ENCODE measurements around the gene TMEM178B.
"Not testable (repeated sequence)": the region's sequence is repeated elsewhere in the genome, so short reads cannot be mapped to it uniquely, and the experiment has no call there.

TMEM178B gene

DNA sequence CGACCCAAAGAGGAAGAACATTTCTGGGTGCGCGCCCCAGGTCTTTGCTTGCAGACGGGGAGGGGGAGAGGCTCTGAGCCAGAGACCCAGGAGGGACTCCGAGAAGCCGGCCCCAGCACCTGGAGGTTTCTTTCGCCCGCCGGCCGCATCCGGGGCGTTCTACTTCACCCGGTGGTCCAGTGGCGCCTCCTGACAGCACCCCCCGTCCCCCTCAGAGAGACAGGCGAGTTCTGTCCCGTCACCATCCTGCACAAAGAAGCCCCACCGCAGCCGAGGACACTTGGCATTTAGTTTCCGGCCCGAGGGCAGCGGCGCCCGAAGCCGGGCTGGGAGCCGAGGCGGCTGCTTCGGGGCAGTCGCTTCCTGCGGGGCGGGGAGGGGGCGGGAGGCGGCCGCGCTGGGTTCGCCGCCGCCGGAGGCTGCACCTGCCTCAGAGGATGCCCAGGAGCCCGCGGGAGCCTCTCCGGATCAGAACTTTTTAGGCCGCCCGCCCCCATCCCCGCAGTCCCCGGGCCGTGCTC, at the start of gene TMEM178B:
Gene TMEM178B, plus strand, starts transcription at position 424 of the 521 bp plus-strand sequence.
- DNase-seq: no peak

DNA sequence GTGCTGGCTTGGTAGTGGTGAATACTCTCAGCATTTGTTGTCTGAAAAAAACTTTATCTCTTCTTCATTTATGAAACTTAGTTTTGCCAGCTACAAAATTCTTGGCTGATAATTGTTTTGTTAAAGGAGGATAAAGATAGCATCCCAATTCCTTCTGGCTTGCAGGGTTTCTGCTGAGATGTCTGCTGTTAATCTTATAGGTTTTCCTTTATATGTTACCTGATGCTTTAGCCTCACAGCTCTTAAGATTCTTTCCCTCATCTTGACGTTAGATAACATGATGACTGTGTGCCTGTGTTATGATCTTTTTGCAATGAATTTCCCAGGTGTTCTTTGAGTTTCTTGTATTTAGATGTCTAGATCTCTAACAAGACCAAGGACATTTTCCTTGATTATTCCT, 49.2 kb upstream of the TMEM178B start:
- DNase-seq: no peak

DNA sequence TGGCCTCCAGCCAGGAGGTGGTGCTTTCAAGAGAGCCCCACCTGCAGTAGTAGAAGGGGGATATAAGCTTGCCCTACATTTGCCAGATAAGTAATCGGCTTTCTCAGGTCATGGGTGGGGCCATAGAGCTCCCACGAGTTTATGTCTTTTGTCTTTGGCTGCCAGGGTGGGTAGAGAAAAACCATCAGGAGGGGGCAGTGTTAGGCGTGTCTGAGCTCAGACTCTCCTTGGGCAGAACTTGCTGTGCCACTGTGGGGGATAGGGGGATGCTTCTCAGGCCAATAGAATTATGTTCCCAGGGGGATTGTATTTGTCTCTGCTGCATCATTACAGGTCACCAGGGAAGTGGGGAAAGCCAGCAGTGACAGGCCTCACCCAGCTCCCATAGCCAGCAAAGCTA, 46.8 kb upstream of the TMEM178B start:
- no peak for DNase-seq

DNA sequence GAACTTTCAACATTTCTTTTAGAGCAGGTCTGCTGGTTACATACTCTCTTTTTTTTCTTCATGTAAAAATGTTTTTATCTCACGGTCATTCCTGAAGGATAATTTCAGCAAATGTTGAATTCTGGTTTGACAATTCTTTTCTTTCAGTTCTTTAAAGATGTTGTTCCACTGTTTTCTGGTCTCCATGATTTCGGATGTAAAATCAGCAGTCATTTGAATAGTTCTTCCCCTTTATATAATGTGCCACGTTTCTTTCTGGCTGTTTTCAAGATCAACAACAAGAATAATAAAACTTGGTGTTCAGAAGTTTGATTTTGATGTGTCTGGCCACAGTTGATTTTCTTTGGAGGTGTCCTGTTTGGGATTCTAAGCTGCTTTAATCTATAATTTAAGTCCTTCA, 45.1 kb upstream of the TMEM178B start:
- DNase-seq: no peak

DNA sequence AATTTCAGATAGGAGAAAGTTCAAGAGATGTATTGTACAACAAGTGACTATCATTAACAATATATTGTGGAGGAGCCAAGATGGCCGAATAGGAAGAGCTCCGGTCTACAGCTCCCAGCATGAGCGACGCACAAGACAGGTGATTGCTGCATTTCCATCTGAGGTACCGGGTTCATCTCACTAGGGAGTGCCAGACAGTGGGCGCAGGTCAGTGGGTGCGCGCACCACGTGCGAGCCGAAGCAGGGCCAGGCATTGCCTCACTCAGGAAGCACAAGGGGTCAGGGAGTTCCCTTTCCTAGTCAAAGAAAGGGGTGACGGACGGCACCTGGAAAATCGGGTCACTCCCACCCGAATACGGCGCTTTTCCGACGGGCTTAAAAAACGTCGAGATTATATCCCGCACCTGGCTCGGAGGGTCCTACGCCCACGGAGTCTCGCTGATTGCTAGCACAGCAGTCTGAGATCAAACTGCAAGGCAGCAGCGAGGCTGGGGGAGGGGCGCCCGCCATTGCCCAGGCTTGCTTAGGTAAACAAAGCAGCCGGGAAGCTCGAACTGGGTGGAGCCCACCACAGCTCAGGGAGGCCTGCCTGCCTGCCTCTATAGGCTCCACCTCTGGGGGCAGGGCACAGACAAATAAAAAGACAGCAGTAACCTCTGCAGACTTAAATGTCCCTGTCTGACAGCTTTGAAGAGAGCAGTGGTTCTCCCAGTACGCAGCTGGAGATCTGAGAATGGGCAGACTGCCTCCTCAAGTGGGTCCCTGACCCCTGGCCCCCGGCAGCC, 41.1 kb upstream of the TMEM178B start:
- not testable (repeated sequence) for DNase-seq

DNA sequence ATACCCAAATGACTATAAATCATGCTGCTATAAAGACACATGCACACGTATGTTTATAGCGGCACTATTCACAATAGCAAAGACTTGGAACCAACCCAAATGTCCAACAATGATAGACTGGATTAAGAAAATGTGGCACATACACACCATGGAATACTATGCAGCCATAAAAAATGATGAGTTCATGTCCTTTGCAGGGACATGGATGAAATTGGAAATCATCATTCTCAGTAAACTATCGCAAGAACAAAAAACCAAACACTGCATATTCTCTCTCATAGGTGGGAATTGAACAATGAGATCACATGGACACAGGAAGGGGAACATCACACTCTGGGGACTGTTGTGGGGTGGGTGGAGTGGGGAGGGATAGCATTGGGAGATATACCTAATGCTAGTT, 35.8 kb upstream of the TMEM178B start:
- not testable (repeated sequence) for DNase-seq

DNA sequence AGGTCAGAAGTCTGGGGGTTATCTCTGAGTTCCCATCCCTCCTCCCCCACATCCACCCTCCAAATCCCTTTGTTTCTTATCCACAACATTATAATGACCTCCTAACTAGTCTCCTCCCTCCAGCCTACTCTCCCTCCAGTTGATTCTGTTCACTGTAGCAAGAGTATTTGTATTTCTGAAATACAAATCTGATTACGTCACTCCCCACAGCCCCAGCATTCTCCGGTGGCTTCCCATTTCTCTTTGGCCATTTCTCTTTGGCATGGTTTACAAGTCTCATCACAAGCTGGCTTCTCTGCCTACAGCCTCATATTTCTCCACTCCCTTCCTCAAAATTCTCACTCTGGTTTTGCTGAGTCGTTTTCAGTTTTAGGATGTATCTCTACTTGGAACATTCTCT, 34.5 kb upstream of the TMEM178B start:
- no peak for DNase-seq

DNA sequence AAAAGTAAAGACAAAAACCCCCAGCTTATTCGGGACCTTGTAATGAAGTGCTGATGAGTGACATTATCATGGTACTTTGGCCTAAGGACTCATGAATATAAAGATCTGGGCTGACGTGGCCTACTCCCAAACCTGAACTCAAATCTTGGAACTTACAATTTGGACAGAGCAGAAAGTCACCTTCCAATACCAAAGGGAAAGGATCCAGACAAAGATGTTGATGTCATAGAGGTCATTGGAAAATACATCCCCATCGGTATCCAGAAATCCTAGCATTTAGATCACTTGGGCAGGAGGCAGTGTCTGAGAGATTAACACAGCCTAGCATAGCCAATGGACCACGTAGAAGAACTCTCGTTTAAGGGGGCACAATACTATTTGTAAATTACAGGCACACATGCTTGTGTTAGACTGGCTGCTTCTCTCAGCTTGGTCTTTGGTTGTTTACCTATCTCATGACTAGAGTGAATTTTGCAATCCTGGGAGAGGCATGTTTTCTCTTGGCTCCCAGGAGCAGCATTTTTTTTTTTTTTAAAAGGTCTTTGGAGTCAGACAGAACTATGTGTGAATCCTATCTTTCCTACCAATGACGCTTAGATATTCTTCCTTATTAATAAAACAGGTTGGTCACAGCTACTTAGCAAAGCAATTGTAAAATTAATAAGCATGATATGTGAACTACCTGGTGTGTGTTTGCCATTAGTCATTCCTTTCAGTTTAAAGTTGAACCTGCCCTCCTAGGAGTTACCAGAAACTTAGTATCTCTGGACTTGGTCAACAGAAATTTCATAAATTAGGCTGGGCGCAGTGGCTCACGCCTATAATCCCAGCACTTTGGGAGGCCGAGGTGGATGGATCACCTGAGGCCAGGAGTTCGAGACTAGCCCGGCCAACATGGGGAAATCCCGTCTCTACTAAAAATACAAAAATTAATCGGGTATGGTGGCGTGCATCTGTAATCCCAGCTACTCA, 31.4 kb upstream of the TMEM178B start:
- no peak for DNase-seq

DNA sequence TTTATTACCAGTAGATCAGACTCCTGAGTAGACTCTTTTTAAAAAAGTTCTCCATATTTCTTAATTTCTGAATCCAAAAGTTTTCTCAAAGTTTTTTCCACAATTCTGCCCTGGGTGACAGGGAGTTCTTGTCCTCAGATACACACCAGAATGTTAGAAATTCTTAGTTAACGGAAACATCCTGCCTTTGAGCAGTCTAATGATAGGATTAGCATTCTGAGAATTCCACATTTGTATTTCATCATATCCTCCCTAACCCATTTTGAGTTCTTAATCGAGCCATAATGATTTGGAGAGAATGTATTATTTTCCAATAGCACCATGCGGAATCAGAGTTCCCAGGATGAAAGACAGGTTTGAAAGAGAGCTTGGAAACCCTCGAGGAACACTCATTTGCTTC, 30.2 kb upstream of the TMEM178B start:
- no peak for DNase-seq

DNA sequence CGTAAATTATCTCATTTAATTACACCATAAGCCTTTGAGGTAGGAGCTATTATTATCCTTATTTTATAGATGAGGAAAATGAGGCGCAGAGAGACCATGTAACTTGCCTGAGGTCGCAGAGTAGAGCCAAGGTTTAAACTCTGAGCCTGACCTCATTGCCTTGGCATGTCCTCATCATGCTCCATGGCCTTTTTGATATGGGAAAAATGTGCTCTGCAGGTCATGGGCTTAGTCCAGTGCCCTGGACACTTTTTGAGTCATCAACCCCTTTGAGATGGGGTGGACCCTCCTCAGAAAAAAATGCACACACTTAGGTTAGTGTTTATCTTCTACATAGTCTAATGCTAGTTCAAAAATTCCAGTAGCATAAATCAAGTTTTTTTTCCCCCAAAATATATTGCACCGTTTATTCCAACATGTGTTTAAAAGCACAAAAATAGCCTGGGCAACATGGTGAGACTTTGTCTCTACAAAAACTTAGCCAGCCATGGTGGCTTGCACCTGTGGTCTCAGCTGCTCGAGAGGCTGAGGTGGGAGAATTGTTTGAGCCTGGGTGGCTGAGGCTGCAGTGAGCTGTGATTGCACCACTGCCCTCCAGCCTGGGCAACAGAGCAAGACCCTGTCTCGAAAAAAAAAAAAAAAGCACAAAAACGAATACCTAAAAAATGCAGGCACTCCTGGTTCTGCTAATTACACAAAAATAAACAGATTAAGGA, 28.6 kb upstream of the TMEM178B start:
- no peak for DNase-seq

DNA sequence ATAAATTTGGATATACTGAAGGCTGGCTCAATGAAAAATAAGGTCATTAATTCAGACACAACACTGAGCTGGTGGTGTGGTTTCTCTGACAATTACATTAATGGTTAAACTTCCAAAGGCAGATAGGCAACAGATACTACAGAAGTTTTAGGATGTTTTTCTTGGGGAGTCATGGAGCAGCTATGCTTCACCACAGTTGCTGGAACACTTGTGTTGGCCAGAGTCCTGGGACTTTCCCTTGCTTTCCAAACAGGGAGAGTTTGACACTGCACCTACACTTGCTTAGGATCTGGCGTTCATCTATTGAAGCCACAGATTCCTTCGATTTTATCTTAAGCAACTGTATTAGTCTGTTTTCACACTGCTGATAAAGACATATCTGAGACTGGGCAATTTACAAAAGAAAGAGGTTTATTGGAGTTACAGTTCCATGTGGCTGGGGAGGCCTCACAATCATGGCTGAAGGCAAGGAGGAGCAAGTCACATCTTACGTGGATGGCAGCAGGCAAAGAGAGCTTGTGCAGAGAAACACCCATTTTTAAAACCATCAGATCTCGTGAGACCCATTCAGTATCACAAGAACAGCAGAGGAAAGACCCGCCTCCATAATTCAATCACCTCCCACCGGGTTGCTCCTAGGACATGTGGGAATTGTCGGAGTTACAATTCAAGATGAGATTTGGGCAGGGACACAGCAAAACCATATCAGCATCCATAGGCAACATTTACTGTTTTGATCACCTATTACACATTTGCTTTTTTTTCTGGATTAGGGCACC, 27.8 kb upstream of the TMEM178B start:
- no peak for DNase-seq

DNA sequence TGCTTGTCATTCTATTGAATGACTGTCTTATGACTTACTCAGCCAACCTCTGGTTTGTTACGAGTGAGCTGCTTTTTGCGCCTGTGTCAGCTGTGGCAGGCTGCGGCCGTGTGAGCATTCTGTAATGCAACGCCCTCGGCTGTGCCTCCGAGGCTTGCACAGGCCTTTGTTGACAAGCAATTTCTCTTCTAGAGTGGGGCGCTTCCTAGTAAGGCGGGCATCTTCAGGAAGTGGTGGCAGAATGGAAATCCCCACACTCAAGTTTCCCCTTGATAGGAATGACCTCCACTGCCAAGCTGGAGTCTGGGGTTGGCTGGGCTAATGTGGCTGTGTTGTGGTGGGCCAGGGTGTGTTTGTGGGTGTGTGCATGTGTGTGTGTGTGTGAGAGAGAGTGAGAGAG, 20.2 kb upstream of the TMEM178B start:
- peak; percentile 45 for DNase-seq

DNA sequence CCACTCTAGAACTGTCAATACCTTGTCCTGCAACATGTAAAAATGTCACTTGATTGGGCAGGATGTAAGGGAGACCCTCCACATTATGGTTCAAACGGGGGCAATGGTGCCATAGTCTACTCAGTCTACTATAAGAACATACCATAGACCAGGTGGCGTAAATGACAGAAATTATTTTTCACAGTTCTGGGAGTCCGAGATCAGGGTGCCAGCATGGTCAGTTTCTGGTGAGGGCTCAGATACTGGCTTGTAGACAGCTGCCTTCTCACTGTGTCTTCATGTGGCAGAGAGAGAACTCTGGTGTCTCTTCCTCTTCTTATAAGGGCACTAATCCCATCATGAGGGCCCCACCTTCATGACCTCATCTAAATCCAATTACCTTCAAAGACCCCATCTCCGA, 18.7 kb upstream of the TMEM178B start:
- DNase-seq: no peak

DNA sequence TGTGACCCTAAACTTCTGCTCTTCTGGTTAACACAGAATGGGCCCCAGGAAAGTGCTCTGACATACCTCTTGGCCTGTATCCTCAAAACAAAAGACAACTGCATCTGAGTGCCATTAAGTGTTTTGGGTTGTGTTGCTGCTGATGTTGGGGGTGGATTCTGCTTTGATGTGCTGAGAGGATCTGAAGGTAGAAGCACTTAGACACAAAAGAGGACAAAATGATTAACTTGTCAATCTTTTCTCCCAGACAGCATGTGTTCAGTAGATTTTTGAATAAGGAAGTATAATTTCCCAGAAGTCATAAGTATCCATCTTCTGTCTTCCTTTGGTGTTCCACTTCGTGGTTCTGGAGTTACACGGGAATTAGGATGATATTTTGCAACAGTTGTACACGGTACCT, 16.1 kb upstream of the TMEM178B start:
- DNase-seq: no peak

DNA sequence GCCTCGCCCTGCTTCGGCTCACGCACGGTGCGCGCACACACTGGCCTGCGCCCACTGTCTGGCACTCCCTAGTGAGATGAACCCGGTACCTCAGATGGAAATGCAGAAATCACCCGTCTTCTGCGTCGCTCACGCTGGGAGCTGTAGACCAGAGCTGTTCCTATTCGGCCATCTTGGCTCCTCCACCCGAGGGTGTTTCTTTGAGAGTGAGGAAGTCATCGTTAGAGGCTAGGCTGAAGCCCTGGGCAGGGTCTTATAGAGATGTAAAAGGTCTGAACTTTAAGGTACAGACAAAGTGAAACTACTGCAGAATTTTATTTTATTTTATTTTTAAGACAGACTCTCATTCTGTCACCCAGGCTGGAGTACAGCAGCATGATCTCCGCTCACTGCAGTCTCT, 6.0 kb upstream of the TMEM178B start:
- not testable (repeated sequence) for DNase-seq

DNA sequence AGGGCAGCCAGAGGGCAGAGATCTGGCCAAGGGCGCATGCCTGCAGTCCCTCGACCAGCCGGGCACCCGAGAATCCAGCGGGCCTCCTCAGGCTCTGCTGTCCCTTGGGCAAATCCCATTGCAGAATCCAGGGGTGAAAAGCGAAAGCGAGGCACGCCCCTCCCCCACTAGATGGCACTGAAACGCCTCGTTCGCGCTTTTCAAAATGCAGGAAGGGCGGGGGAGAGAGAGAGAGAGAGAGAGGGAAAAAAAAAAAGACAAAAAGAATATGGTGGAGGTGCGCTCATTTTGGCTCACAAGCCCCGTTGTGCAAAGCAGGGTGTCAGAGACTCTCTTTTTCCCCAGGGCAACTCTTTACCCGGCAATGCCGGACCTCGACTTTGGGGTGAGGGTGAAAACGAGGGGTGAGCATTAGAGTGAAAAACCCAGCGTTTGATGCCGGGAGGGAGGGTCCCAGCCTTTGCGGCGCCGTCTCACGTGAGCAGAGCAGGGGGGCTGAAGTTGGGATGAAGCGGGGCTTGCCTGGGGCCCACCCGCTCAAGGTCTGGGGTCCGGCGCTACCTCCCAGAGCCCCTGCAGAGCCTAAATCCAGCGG, 2.5 kb upstream of the TMEM178B start:
- DNase-seq: peak; percentile 52

DNA sequence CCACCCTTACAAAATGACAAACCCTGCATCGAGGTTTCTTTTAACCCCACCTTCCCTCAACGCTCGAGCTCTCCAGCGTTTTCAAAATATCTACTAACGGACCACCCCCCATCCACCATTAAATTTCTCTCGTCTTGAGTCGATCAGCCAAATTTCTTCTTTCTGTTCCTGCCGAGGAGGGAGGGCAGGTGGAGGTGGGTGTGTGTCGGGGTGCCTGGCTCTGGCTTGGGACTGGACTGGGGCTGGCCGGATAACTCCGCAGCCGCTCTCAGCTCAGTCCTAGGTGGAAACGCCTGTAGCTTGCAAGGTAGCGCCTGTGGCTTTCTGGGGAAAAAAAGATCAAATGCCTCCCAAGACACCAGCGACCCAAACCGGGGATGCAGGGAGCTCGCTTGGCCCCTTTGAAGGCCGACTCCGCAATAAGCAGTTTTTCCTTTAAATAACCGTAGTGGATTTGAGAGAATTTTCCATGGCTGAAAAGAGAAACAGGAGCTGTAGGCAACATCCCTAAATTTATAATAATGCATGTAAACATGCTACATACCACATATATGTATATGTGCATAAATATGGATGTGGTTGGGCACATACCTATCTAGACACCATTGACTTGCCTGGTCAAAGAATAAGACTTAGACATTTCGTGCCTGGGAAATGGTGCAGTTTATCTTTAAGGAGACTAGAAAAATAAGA, 1.9 kb upstream of the TMEM178B start:
- DNase-seq: no peak

DNA sequence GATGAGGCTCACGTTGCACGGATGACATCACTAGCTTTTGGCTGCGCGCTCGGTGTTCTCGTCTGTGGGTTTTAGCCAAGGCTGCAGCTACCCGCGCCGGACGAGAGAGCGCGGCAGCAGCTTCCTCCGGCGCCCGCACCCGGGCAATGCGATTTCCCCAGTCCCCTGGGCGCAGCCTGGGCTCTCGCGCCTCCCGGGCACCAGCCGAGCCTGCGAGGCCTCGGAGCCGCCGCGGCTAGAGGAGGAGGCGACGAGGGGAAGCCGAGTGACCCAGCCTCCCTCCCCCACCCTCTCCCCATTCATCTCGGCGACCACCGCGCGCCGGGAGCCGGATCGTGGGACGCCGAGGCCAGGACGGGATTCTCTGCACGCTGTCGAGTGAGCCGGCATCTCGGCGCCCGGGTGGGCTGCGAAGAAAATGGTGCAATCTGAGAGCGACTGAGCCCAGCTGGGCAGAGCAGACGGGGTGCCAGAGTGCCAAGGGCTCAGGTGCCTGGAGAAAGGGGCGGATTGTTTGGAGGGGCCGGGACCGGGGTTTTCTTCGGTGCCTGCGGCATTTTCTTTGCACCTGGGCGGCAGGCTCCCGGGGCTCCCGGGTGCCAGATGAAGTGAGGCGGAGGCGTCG, 1.2 kb upstream of the TMEM178B start:
- DNase-seq: no peak

DNA sequence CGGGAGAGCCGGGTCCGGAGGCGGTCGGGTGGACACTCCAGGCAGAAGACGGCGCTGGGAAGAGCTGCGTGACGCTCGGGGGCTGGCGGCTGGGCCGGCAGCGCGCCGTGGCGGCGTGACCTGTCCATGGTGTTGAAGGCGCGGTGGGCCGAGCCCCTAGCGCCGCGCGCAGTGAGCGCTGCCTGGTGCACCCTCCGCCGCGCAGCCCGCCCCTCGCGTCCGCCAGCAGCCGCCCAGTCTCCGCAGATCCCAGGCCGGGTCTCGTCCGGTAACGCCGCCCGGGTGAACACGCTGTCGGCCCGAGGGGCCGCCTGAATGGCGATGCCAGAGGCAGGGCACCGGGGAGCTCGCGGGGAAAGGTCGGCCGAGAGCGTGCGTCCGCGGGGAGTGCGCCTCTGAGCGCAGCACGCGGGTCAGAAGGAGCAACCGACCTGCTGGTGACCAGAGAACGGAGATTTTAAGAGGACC, 657 bp upstream of the TMEM178B start:
- no peak for DNase-seq
